ENCODE results near the gene PITPNC1. TPM values are rescaled to one million over a fixed set of nuclear protein-coding genes. Genes with fewer than 3 reads are reported as not detected.
"Not testable (repeated sequence)": the region's sequence is repeated elsewhere in the genome, so short reads cannot be mapped to it uniquely, and the experiment has no call there.

PITPNC1 gene
- total RNA-seq, 1 donor from 2014 or later = 39.7 TPM

GRCh38 chr17:67478401-67479041 lies 101.4 kb downstream of the PITPNC1 start:
- Mint-ChIP-seq H3K9me3 (ENCODE audit: unreplicated experiment) (no peaks in the 10 kb centered on the region), H3K4me1 (ENCODE audit: unreplicated experiment) (peaks cover 46% of the 10 kb centered on the region), H3K36me3 (ENCODE audit: low read depth, unreplicated experiment) (no peaks in the 10 kb centered on the region), H3K4me3 (ENCODE audit: unreplicated experiment) (no peak overlapping the region), H3K27me3 (ENCODE audit: unreplicated experiment) (peaks cover 3% of the 10 kb centered on the region), H3K27ac (ENCODE audit: unreplicated experiment) (peak overlapping the region; percentile 91)
- no peak for DNase-seq (ENCODE audit: low spot score)
- TF ChIP-seq, protein P1, sequence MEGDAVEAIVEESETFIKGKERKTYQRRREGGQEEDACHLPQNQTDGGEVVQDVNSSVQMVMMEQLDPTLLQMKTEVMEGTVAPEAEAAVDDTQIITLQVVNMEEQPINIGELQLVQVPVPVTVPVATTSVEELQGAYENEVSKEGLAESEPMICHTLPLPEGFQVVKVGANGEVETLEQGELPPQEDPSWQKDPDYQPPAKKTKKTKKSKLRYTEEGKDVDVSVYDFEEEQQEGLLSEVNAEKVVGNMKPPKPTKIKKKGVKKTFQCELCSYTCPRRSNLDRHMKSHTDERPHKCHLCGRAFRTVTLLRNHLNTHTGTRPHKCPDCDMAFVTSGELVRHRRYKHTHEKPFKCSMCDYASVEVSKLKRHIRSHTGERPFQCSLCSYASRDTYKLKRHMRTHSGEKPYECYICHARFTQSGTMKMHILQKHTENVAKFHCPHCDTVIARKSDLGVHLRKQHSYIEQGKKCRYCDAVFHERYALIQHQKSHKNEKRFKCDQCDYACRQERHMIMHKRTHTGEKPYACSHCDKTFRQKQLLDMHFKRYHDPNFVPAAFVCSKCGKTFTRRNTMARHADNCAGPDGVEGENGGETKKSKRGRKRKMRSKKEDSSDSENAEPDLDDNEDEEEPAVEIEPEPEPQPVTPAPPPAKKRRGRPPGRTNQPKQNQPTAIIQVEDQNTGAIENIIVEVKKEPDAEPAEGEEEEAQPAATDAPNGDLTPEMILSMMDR (IDR thresholded peaks at IDR 0.05; ENCODE audit: unreplicated experiment) = no peak

- H3K27me3 Mint-ChIP-seq (ENCODE audit: unreplicated experiment) = no peaks in the 10 kb centered on the region
- H3K4me3 Mint-ChIP-seq (ENCODE audit: unreplicated experiment) = no peak overlapping the region
- TF ChIP-seq, protein P1 (IDR thresholded peaks at IDR 0.05; ENCODE audit: unreplicated experiment) = no peak
- no peak for DNase-seq (ENCODE audit: low spot score)
- peaks cover 40% of the 10 kb centered on the region for H3K4me1 Mint-ChIP-seq (ENCODE audit: unreplicated experiment)
- H3K36me3 Mint-ChIP-seq (ENCODE audit: low read depth, unreplicated experiment) = no peaks in the 10 kb centered on the region
- H3K27ac Mint-ChIP-seq (ENCODE audit: unreplicated experiment) = peak overlapping the region; percentile 91
- H3K9me3 Mint-ChIP-seq (ENCODE audit: unreplicated experiment) = no peaks in the 10 kb centered on the region
These were observed 102.1 kb downstream of the PITPNC1 start for GRCh38 chr17:67479148-67479547.

- H3K36me3 Mint-ChIP-seq (ENCODE audit: low read depth, unreplicated experiment); H3K27ac Mint-ChIP-seq (ENCODE audit: unreplicated experiment); H3K27me3 Mint-ChIP-seq (ENCODE audit: unreplicated experiment); DNase-seq (ENCODE audit: low spot score); H3K4me3 Mint-ChIP-seq (ENCODE audit: unreplicated experiment); H3K9me3 Mint-ChIP-seq (ENCODE audit: unreplicated experiment): not testable (repeated sequence)
- H3K4me1 Mint-ChIP-seq (ENCODE audit: unreplicated experiment) = peaks cover 27% of the 10 kb centered on the region
These were observed 103.9 kb downstream of the PITPNC1 start for GRCh38 chr17:67480959-67481358.

DNA sequence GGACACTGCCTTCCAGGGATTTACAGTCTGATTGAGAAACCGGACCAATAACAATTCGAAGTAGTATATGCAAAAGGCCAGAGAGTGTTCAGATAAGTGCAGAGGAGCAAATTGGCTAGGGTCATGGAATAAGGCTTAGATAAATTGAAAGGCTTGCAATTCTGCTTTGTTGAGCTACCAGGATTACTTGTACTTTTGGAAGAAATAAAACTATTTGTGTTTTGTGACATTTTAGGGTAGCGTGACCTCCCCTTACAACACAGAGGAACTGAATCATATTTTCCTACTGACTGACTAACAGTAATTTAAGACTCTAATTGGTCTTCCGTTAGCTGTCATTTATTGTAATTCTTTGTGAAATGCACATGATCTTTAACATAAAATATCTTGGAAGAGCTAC lies 104.7 kb downstream of the PITPNC1 start:
- Mint-ChIP-seq H3K27me3 (ENCODE audit: unreplicated experiment) (peaks cover 3% of the 10 kb centered on the region), H3K27ac (ENCODE audit: unreplicated experiment) (peak overlapping the region; percentile 21), H3K9me3 (ENCODE audit: unreplicated experiment) (no peaks in the 10 kb centered on the region), H3K4me1 (ENCODE audit: unreplicated experiment) (peaks cover 27% of the 10 kb centered on the region), H3K36me3 (ENCODE audit: low read depth, unreplicated experiment) (no peaks in the 10 kb centered on the region), H3K4me3 (ENCODE audit: unreplicated experiment) (no peak overlapping the region)
- no peak for DNase-seq (ENCODE audit: low spot score)
- TF ChIP-seq, protein P1 (IDR thresholded peaks at IDR 0.05; ENCODE audit: unreplicated experiment) = no peak

- DNase-seq (ENCODE audit: low spot score) = no peak
- Mint-ChIP-seq H3K36me3 (ENCODE audit: low read depth, unreplicated experiment) (no peaks in the 10 kb centered on the region), H3K27me3 (ENCODE audit: unreplicated experiment) (peaks cover 3% of the 10 kb centered on the region), H3K4me1 (ENCODE audit: unreplicated experiment) (peaks cover 24% of the 10 kb centered on the region), H3K9me3 (ENCODE audit: unreplicated experiment) (no peaks in the 10 kb centered on the region), H3K27ac (ENCODE audit: unreplicated experiment) (no peak overlapping the region), H3K4me3 (ENCODE audit: unreplicated experiment) (no peak overlapping the region)
- TF ChIP-seq, protein P1 (IDR thresholded peaks at IDR 0.05; ENCODE audit: unreplicated experiment) = no peak
These were observed 105.7 kb downstream of the PITPNC1 start for GRCh38 chr17:67482764-67483163.
